ENCODE measurements around the gene ARL6IP5. TPM values are rescaled to one million over a fixed set of nuclear protein-coding genes. Genes with fewer than 3 reads are reported as not detected.

ARL6IP5 gene
- total RNA-seq, 2 donors from 2014 or later = 34.6 to 73.9 TPM

- no peak for ATAC-seq
- no peak for DNase-seq
- 89 to 90% methylated on average over 3 of the region's 3 CpGs for WGBS, 2 donors
- H3K27me3 ChIP-seq = no peaks in the 10 kb centered on the region
- TF ChIP-seq POLR2A (IDR thresholded peaks at IDR 0.05) = no peak
- TF ChIP-seq, protein P1, sequence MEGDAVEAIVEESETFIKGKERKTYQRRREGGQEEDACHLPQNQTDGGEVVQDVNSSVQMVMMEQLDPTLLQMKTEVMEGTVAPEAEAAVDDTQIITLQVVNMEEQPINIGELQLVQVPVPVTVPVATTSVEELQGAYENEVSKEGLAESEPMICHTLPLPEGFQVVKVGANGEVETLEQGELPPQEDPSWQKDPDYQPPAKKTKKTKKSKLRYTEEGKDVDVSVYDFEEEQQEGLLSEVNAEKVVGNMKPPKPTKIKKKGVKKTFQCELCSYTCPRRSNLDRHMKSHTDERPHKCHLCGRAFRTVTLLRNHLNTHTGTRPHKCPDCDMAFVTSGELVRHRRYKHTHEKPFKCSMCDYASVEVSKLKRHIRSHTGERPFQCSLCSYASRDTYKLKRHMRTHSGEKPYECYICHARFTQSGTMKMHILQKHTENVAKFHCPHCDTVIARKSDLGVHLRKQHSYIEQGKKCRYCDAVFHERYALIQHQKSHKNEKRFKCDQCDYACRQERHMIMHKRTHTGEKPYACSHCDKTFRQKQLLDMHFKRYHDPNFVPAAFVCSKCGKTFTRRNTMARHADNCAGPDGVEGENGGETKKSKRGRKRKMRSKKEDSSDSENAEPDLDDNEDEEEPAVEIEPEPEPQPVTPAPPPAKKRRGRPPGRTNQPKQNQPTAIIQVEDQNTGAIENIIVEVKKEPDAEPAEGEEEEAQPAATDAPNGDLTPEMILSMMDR (IDR thresholded peaks at IDR 0.05) = no peak
- no peaks in the 10 kb centered on the region for H3K4me1 ChIP-seq
- H3K9me3 ChIP-seq = no peaks in the 10 kb centered on the region
- H3K27ac ChIP-seq = no peak overlapping the region
- intact Hi-C loops (cut with DNase I) = no loop called here
- no peak overlapping the region for H3K4me3 ChIP-seq
- no peaks in the 10 kb centered on the region for H3K36me3 ChIP-seq (replicated peaks in 1 of 2; ENCODE audit: insufficient read depth in 1 of 2, low read depth in 2 of 2)
Measured at GRCh38 chr3:69149586-69149985, 64.8 kb downstream of the ARL6IP5 start.

MicroRNA genes within 50 kb of the gene (microRNA counts, 767-probe panel; counts per million panel counts)
- 0 to 736 counts per million in 2 donors for microRNA hsa-miR-3136-5p

Small RNAs within 50 kb of the gene (microRNA-seq; reads per million reads assigned to microRNA genes)
- gene MIR3136 (ENCODE audit: borderline number of aligned reads in 2 of 2, borderline replicate concordance in 2 of 2) = 0.45 to 0.47 reads per million in 2 donors

Small RNAs within 50 kb of the gene (small RNA-seq; reads per million reads assigned to genes)
- not detected for gene MIR3136

Other genes starting within 250 kb of the ARL6IP5 start
- gene TAFA4, start 152.4 kb upstream of the ARL6IP5 start, total RNA-seq = under 1 TPM in 1 of 2 donors, not detected in 1; 0.99 TPM
- 10 to 100 TPM in 1 of 2 donors, 1 to 10 TPM in 1; 9.9 to 15.6 TPM for gene EOGT, start 71.3 kb upstream of the ARL6IP5 start, total RNA-seq
- gene TMF1, start 32.6 kb upstream of the ARL6IP5 start, total RNA-seq = 10 to 100 TPM; 16.8 to 17.1 TPM
- 10 to 100 TPM; 23.3 to 47.5 TPM for gene UBA3, start 4.6 kb upstream of the ARL6IP5 start, total RNA-seq
- gene LMOD3, start 37.7 kb downstream of the ARL6IP5 start, total RNA-seq = under 1 TPM in 1 of 2 donors, not detected in 1; 0.33 TPM